Measurements from ENCODE around the gene KLHDC8A.
A peak's percentile ranks its signal among the peaks of the same experiment; 100 is the strongest.

The KLHDC8A gene

GRCh38 chr1:205294175-205294917 lies 62.4 kb downstream of the KLHDC8A start:
- peak; percentile 55 for DNase-seq

GRCh38 chr1:205293350-205294074 lies 63.2 kb downstream of the KLHDC8A start:
- no peak for DNase-seq

GRCh38 chr1:205291596-205291995 lies 65.1 kb downstream of the KLHDC8A start:
- no peak for DNase-seq

- DNase-seq, result no peak
Measured at GRCh38 chr1:205287767-205288559, 68.8 kb downstream of the KLHDC8A start.

GRCh38 chr1:205287076-205287475 lies 69.6 kb downstream of the KLHDC8A start:
- DNase-seq, result no peak

GRCh38 chr1:205286335-205286950 lies 70.3 kb downstream of the KLHDC8A start:
- no peak for DNase-seq

All from 8988T (cell line).